ENCODE results near the gene FNDC10.

Gene FNDC10

GRCh38 chr1:1627829-1628753, 28.2 kb upstream of the FNDC10 start:
- DNase-seq: no peak

- no peak for DNase-seq
These were observed 27.4 kb upstream of the FNDC10 start for GRCh38 chr1:1627261-1627828.

- no peak for DNase-seq
These were observed 26.5 kb upstream of the FNDC10 start for GRCh38 chr1:1626207-1627141.

GRCh38 chr1:1625824-1626206, 25.9 kb upstream of the FNDC10 start:
- no peak for DNase-seq

- no peak for DNase-seq
These were observed 25.5 kb upstream of the FNDC10 start for GRCh38 chr1:1625404-1625775.

- DNase-seq: no peak
These were observed 24.8 kb upstream of the FNDC10 start for GRCh38 chr1:1624443-1625403.

GRCh38 chr1:1623631-1624442, 23.9 kb upstream of the FNDC10 start:
- no peak for DNase-seq

GRCh38 chr1:1623181-1623630, 23.3 kb upstream of the FNDC10 start:
- DNase-seq: no peak

GRCh38 chr1:1622788-1623094, 22.8 kb upstream of the FNDC10 start:
- DNase-seq: no peak

- DNase-seq: no peak
These were observed 22.3 kb upstream of the FNDC10 start for GRCh38 chr1:1622010-1622787.

- no peak for DNase-seq
These were observed 21.5 kb upstream of the FNDC10 start for GRCh38 chr1:1621173-1622009.

GRCh38 chr1:1620433-1621139, 20.7 kb upstream of the FNDC10 start:
- no peak for DNase-seq

GRCh38 chr1:1619917-1620361, 20.0 kb upstream of the FNDC10 start:
- no peak for DNase-seq

GRCh38 chr1:1618396-1619068, 18.6 kb upstream of the FNDC10 start:
- DNase-seq: no peak

- no peak for DNase-seq
These were observed 18.0 kb upstream of the FNDC10 start for GRCh38 chr1:1617925-1618324.

- no peak for DNase-seq
These were observed 17.6 kb upstream of the FNDC10 start for GRCh38 chr1:1617516-1617915.

GRCh38 chr1:1616838-1617237, 16.9 kb upstream of the FNDC10 start:
- no peak for DNase-seq

Measured in CD4-positive, alpha-beta T cell treated with Interleukin-1 beta for 1 hour (primary cell).